OCI-M2 (cell line): Measurements from ENCODE around the gene GPR107.
"Not testable (repeated sequence)": the region's sequence is repeated elsewhere in the genome, so short reads cannot be mapped to it uniquely, and the experiment has no call there.

Experiments
- DNase-seq: peaks from one replicate; lab custom pipeline; 2025; ENCODE audit not compliant: unreplicated experiment; lab: John Stamatoyannopoulos, UW

GPR107 gene

DNA sequence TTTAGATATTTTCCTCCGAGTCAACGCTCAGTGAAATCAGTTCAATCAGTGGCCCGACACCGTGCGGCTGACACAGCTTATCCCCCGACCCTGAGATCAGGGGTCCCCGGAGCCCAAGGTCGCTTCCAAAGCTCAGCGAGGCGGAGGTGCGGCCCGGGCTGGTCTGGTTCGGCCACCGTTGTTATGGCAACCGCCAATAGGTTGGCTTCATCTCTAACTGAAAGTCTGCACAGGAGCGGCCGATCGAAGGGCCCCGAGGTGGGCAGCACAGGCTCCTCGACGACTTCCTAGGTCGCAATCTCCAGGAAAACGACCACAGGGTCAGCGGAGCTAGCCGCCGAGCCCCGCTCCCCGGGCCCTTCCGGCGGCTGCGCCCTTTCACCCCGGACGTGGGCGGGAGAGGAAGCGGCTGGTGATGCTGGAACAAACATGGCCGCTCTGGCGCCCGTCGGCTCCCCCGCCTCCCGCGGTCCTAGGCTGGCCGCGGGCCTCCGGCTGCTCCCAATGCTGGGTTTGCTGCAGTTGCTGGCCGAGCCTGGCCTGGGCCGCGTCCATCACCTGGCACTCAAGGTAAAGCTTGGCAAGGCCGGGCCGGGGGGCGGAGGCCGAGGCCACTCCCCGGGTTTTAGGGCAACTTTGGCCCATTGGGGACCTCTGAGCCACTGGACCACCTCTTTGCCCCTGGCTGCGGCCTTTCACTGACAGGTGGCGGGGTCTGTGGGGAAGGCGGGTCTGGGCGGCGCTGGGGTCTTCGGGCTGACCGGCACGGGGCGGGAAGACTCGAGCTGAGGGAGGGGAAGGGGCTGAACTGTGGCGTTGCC lies at the start of gene GPR107:
TSS of gene GPR107 (plus strand) at position 403 of the 821 bp plus-strand sequence. CDS start at position 430, 27 bp downstream.
- no peak for DNase-seq

DNA sequence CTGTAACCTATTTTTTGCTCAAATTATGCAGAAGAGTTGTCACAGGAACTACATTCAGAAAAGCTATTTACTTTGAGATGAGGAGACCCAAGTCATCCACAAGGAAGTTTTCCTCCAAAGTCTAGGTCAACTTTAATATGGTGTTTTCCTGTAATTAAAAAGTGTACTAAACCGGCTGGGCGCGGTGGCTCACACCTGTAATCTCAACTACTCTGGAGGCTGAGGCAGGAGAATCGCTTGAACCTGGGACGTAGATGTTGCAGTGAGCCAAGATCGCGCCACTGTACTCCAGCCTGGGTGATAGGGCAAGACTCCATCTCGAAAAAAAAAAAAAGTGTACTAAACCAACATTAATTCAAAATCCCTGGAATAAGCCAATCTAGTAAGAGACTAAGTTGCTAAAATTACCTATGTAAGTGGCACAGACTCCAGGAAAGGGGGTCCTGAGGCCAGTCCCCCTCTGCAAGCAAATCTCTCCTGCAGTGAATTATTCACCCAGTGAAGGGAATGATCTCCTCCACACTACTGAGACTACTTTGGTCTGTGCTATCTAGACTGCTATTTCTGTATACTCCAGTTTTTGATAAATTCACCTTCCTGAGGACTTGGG lies 49.7 kb upstream of the GPR107 start:
- DNase-seq: no peak

DNA sequence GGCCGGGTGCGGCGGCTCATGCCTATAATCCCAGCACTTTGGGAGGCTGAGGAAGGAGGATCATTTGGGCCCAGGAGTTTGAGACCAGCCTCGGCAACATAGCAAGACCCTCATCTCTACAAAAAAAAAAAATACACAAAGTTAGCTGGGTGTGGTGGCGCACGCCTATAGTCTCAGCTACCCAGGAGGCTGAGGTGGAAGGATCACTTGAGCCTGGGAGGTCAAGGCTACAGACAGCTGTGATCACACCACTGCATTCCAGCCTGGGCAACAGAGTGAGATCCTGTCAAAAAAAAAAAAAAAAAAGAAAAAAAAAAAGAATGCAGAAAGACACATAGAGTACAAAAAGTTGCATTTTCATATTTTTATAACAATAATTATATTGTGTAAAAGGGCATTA lies 46.8 kb upstream of the GPR107 start:
- DNase-seq: not testable (repeated sequence)

DNA sequence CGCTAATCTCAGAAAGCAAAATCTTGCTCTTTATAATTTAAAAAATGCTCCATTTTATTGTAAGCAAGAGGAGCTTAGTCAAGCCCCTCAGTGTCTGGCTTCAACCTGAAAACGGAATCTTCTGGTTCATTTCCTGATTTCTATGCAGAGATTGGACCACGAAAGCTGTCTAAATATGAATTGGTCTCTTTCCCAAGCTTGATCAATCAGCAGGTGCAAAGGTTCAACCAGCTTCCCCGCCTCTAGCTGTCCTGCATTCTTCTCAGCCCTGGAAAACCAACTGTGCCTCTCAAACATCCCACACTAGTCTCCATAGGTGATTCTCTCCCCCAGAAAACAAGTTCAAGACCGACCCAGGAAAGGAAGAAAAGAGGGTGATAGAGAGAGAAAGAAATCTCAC lies 45.2 kb upstream of the GPR107 start:
- no peak for DNase-seq

DNA sequence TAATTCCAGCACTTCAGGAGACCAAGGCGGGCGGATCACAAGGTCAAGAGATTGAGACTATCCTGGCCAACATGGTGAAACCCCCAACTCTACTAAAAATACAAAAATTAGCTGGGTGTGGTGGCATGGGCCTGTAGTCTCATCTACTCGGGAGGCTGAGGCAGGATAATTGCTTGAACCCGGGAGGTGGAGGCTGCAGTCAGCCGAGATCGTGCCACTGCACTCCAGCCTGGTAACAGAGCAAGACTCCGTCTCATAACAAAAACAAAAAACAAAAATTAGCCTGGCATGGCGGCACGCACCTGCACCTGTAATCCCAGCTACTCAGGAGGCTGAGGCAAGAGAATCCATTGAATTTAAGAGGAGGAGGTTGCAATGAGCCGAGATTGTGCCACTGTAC lies 44.2 kb upstream of the GPR107 start:
- not testable (repeated sequence) for DNase-seq

DNA sequence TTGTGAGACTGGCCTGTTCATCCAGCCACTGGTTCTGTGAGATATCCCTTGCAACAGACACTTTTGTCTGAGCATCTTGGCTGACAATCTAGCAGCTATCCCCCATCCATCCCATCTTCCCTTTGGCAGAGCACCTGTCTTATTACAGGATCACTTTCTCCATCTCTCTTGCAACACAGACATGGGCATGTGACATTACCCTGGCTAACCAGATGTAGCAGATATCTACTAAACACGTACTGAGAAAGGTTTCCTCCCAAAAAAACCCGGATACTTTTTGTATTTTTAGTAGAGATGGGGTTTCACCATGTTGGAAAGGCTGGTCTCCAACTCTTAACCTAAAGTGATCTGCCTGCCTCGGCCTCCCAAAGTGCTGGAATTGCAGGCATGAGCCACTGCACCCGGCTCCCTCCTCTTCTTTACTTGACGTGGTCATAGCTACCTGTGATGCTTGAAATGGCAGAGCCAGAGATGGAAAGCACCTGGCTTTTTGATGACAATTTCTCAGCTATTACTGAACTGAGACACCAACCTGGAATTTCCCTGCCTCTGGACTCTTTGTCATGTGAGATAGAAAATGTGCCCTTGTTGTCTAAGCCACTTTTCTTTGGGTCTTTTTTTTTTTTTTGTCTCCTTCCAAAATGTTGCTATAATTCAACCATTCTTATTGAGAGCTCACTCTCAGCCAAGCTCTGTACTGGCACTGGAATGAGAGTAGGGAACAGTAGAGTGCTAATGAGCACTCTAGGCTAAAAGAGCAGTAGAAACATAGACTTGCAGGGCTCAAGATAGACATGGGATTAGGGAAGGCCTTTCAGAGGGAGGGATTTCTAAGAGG lies 43.3 kb upstream of the GPR107 start:
- DNase-seq: no peak

DNA sequence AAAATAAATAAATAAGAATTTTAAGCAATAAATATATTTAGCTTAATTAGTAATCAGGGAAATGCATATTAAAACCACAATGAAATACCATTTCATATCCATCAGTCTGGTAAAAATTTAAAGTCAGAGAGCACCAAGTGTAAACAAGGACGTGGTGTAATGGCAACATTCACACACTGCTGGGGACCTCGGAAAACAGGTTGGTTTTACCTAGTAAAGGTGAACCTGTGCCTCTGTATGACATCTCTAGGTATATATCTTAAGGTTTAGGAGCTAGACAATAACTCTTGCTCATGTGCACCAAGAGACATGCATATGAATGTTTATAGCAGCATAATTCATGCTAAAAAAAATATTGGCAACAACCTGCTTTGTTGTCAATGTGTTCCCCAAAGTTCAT lies 40.4 kb upstream of the GPR107 start:
- no peak for DNase-seq

DNA sequence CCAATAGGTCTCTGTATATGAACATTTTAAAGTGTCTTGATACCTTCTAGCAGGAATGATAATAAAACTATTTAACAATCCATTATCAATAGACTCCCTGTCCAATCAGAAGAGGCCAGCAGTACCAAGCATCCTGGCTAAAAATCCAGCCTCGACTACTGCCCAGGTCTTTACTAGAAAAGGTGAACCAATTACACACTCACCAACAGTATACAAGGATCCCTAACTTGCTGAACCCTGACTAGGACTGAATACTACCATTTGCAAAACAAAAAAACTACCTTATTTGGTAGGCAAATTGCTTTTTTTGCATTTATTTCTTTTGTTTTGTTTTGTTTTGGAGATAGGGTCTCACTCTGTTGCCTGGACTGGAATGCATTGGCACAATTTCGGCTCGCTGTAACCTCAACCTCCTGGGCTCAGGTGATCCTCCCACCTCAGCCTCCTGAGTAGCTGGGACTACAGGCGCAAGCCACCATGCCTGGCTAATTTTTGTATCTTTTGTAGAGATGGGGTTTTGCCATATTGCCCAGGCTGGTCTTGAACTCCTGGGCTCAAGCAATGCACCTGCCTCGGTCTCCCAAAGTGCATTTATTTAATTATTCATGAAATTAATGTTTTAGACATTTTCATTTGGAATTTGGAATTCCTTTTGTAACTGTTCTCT lies 38.2 kb upstream of the GPR107 start:
- no peak for DNase-seq

DNA sequence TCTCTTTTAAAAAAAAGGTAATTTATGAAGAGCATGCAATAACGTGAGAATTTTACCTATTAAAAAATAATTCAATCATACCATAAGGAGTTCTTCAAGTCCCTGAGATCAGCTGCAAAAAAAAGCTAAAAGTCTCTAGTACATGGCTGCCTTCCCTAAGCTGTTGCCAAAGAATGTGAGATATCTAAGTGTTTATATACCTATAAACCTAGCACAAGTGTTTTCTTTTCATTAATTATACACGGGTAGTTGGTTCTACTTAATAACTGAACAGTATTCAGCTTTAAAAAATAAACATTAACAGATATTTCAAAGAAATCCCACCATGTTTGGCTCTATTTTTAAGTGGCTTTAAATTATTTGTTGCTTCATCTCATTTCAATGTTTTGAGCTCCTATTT lies 36.6 kb upstream of the GPR107 start:
- no peak for DNase-seq

DNA sequence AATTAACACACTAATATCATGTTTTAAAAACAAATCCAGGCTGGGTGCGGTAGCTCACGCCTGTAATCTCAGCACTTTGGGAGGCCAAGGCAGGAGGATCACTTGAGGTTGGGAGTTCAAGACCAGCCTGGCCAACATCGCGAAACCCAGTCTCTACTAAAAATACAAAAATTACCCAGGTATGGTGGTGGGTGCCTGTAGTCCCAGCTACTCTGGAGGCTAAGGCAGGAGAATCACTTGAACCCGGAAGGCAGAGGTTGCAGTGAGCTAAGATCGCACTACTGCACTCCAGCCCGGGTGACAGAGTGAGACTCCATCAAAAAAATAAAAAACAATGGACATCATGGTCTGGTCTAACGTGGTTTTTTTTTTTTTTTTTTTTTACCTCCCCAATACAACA lies 36.2 kb upstream of the GPR107 start:
- not testable (repeated sequence) for DNase-seq

DNA sequence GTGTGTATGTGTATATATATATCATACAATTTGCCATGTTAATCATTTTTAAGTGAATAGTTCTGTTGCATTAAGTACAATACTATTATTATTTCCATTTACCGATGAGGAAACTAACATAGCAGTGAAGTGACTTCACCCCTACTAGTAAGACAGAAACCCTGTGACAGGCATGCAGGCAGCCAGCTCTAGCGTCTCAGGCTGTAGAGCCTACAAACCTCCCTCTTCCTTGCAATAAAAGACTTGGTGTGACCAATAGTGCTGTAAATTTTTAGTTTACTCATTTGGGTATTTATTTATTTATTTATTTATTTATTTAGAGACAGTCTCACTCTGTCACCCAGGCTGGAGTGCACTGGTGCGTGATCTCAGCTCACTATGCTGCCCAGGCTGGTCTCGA lies 35.4 kb upstream of the GPR107 start:
- no peak for DNase-seq

DNA sequence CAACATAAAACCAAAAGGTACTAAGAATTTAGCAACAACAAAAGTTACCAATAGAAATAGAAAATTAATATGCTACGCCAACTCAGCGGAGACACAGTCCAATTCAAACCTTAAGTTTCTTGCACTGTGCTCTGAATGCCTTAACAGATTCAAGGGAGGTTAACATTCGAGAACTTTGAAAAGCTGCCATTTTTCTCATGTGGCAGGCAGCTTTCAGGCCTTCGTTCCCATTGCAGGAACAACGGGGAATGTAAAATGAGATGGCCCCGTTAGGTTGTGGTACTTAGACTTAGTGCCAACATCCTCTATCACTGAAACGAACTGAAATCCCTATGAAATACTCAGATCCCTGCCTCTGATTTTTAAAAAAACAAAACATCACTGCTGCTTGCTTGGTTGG lies 33.1 kb upstream of the GPR107 start:
- DNase-seq: no peak

DNA sequence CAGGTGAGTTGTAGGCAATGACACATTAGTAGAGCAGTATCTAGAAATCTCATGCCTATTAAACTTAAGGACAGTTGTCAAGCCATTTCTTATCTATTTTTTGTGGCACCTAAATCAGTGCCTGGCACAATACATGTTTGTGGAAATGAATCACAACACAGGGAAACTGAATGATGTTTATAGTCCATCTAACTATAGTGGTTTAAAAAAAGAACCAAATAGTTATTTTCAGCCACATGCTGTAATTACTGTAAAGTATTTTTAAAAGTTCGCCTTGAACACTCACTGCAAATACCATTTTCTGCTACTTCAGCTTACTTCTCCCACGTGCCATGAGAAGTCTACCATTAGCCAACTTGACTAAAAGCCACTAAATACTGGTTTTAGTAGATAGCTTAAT lies 32.6 kb upstream of the GPR107 start:
- DNase-seq: no peak

DNA sequence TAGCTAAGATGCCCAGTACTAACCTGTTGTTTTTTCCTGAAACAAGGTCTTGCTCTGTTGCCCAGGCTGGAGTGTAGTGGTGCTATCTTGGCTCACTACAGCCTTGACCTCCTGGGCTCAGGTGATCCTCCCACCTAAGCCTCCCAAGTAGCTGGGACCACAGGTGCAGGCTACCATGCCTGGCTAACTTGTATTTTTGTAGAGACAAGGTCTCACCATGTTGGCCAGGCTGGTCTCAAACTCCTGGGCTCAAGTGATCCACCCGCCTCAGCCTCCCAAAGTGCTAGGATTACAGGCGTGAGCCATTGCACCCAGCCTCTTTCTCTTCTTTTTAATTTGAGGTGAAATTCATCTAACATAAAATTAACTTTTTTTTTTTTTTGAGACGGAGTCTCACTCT lies 31.9 kb upstream of the GPR107 start:
- not testable (repeated sequence) for DNase-seq

DNA sequence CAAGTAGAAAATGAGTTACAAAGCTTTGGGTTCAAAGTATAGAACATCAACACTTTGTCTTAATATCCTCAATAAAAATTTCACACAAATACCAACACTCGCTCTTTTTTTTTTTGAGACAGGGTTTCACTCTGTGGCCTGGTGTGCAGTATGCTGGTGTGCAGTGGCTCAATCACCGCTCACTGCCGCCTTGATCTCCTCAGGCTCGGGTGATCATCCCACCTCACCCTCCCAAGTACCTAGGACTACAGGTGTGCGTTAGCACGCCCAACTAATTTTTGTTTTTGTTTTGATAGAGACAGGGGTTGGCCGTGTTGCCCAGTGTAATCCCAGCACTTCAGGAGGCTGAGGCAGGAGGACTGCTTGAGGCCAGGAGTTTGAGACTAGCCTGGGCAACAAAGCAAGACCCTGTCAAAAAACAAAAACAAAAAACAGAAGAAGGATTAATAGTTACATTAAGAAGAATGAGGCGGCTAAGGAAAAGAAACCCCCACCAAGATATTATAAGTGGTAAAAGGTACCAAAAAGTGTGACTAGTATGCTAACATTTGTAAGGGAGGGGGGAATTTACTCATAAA lies 31.1 kb upstream of the GPR107 start:
- no peak for DNase-seq

DNA sequence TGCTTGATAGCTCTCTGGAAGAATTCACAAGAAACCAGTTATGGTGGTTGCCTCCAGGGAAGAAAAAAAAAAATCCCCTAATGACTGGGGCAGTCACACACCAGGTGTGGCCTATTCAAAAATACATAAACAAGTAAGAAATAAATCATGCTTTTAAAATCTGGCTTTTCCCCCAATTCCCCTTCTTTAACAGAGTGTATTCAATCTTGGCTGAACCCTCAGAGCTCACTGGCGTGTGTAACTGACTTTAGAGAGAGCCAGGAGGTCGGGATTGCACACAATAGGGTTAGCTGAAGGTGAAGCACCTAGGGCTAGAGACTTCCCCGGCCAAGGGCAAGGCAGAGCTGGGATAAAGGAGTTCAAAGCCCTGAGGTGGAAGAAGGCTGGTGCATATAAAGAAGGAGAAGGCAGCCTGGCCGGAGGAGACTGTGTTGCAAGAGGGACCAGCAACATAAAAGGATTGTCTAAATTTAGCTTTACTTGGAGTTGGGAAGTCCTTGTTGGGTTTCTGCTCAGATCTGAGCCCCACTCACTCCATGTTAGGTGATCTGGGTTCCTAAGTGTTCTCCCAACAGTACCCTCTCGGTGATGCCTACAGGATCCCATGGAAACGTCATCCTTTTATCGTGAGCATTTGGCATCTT lies 30.4 kb upstream of the GPR107 start:
- DNase-seq: no peak

DNA sequence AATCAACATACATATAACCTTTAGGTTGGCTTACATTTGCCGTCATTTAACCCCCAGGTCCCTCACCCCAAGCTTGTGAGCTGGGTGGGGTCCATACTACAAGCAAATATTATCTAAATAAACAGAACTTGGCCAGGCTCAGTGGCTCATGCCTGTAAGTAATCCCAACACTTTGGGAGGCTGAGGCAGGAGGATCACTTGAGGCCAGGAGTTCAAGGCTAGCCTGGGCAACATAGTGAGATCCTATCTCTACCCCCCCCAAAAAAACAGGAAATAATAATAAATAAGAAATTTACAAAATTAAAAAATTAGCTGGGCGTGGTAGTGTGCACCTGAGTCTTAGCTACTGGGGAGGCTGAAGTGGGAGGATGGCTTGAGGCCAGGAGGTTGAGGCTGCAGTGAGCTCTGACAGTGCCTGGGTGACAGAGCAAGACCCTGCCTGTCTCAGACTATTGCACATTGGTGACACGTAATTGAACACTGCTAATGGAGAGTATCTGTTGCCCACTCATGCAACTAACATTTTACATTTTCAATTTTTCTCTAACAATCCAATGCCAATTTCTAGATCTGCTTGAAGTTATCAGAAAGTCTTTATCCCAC lies 29.6 kb upstream of the GPR107 start:
- DNase-seq: no peak

DNA sequence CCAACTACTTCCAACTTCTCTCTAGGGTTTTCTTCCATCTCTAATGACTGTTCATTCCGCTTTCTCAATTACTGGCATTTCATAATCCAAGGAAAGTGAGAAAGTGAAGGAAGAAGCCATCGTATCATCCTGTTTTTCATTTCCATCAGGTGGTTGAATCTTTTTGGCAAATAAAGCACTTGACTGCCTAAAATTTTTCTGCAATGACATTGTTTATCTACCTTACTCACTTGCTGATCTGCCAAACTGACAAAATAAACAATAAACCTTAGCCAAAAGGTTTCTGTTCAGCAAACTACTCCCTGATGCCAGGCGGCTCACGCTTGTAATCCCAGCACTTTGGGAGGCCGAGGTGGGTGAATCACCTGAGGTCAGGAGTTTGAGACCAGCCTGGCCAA lies 29.1 kb upstream of the GPR107 start:
- DNase-seq: no peak

DNA sequence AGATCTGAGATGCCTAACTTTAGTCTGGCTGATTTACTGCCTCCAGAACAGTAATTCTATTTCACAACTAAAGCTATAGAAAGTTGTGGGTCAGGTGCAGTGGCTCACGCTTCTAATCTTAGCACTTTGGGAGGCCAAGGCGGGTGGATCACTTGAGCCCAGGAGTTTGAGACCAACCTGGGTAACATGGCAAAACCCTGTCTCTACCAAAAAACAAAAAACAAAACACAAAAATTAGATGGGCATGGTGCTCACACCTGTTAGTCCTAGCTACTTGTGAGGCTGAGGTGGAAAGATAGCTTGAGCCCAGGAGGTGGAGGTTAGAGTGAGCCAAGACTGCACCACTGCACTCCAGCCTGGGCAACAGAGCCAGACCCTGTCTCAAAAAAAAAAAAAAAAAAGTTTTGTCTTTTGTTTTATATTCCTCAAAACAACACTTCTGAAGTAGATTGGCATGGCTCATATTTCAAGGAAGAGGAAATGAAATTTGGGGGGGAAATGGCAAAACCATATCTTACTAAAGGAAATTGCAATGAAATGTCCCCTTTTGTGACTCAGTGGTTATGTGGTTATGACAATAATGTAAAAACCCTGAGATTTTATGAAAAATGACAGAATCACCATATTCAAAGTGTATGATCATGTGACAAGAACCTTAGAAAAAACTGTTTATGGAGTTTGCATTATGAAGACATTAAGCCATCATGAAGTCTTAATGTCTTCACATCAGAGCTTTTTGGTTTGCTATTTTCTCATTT lies 26.9 kb upstream of the GPR107 start:
- no peak for DNase-seq
